GM23248 (cell line): ENCODE data around the gene CCL28. TPM values are rescaled to one million over a fixed set of nuclear protein-coding genes. Genes with fewer than 3 reads are reported as not detected.

Experiments used
- DNase-seq: peaks from one replicate; pipeline ENCODE4 v3.0.0-alpha.2; 2015
- H2AFZ ChIP-seq: fragments of 200-600 bp; sonication (generic); 2 replicates; pipeline ENCODE4 v1.6.1; 2016; ENCODE audit warnings: antibody characterized with exemption
- H3F3A ChIP-seq: fragments of 200-600 bp; sonication (generic); 2 replicates; pipeline ENCODE4 v1.6.1; 2016; ENCODE audit warnings: mild to moderate bottlenecking, antibody characterized with exemption, mixed run types; ENCODE audit not compliant: insufficient read depth
- H3K27ac ChIP-seq: fragments of 200-600 bp; sonication (generic); 2 replicates; pipeline ENCODE4 v1.5.1; 2016; ENCODE audit warnings: mild to moderate bottlenecking
- H3K27me3 ChIP-seq: fragments of 200-600 bp; sonication (generic); replicated peaks from 2 replicates; pipeline ENCODE4 v1.6.1; 2016; ENCODE audit warnings: mild to moderate bottlenecking; ENCODE audit not compliant: insufficient read depth
- H3K36me3 ChIP-seq: fragments of 200-600 bp; sonication (generic); 2 replicates; pipeline ENCODE4 v1.6.1; 2016; ENCODE audit warnings: low read depth, mild to moderate bottlenecking
- H3K4me1 ChIP-seq: fragments of 200-600 bp; sonication (generic); 2 replicates; pipeline ENCODE4 v1.6.1; 2016; ENCODE audit warnings: mild to moderate bottlenecking; ENCODE audit not compliant: insufficient read depth
- H3K4me2 ChIP-seq: fragments of 200-600 bp; sonication (generic); one replicate; pipeline ENCODE4 v1.6.1; 2016; ENCODE audit warnings: mild to moderate bottlenecking; ENCODE audit not compliant: unreplicated experiment
- H3K4me3 ChIP-seq: fragments of 200-600 bp; sonication (generic); 2 replicates; pipeline ENCODE4 v1.5.1; 2016; ENCODE audit warnings: mild to moderate bottlenecking
- H3K79me2 ChIP-seq: fragments of 200-600 bp; sonication (generic); 2 replicates; pipeline ENCODE4 v1.6.1; 2016; ENCODE audit warnings: mild to moderate bottlenecking; ENCODE audit not compliant: insufficient read depth
- H3K9ac ChIP-seq: fragments of 200-600 bp; sonication (generic); 2 replicates; pipeline ENCODE4 v1.6.1; 2016; ENCODE audit warnings: mild to moderate bottlenecking
- H3K9me2 ChIP-seq: fragments of 200-600 bp; sonication (generic); 2 replicates; pipeline ENCODE4 v1.6.1; 2016; ENCODE audit warnings: mixed run types, mild to moderate bottlenecking, moderate library complexity; ENCODE audit not compliant: insufficient read depth
- H3K9me3 ChIP-seq: fragments of 200-600 bp; sonication (generic); one replicate; pipeline ENCODE4 v1.6.1; 2017; ENCODE audit warnings: low read depth
- H4K20me1 ChIP-seq: fragments of 200-600 bp; sonication (generic); 2 replicates; pipeline ENCODE4 v1.6.0; 2016; ENCODE audit not compliant: insufficient read depth
- EZH2 ChIP-seq: fragments of 200-600 bp; sonication (generic); IDR thresholded peaks from 2 replicates; pipeline ENCODE4 v1.6.1; 2018; ENCODE audit warnings: antibody characterized with exemption, mild to moderate bottlenecking; ENCODE audit not compliant: insufficient read depth, poor library complexity, severe bottlenecking
- EZH2phosphoT487 ChIP-seq: fragments of 200-600 bp; sonication (generic); IDR thresholded peaks from 2 replicates; pipeline ENCODE4 v1.6.1; 2018; ENCODE audit warnings: antibody characterized with exemption, moderate library complexity, mild to moderate bottlenecking, low read depth; ENCODE audit not compliant: insufficient read depth
- WGBS, 2 experiments: methylation state at CpG; one replicate each; pipeline ENCODE4 v1.1.6; 2015 to 2017; ENCODE audit warnings: low lambda C conversion rate in 2 of 2, low coverage in 1 of 2; ENCODE audit errors: missing lambda C conversion rate in 2 of 2; 5-methylcytosine and 5-hydroxymethylcytosine counted together
- in situ Hi-C: fragments of 300-500 bp; cut with MboI; formaldehyde crosslinking; loops from 2 replicates; pipeline ENCODE4 v1.15.0; 2020
- polyA plus RNA-seq: library from polyadenylated mRNA; unstranded; fragments of >200 nt; fragmentation: Nextera tagmentation; extraction: Ambion mirVana; gene quantifications from 2 replicates; pipeline ENCODE4 v1.2.1, GENCODE V29; 2016
- total RNA-seq: library from RNA; depleted of rRNA; stranded (reverse); fragments of >200 nt; shearing (Covaris generic); gene quantifications from 2 replicates; pipeline ENCODE4 v1.2.3, GENCODE V29; 2014

Gene CCL28
- total and polyA plus RNA-seq, 2 experiments from 2014 or later: 1.3 to 1.4 TPM

- Histone ChIP-seq H3K27ac (no peak overlapping the region), H3K27me3 (no peaks in the 10 kb centered on the region), H2AFZ (no peak overlapping the region), H3K36me3 (no peaks in the 10 kb centered on the region), H3K9ac (no peak overlapping the region), H3K79me2 (no peaks in the 10 kb centered on the region), H3K4me3 (no peak overlapping the region), H3K4me2 (no peak overlapping the region), H3F3A (peaks cover 10% of the 10 kb centered on the region), H4K20me1 (no peaks in the 10 kb centered on the region), H3K4me1 (peaks cover 10% of the 10 kb centered on the region), H3K9me2 (no peaks in the 10 kb centered on the region), H3K9me3 (no peaks in the 10 kb centered on the region)
- no peak for DNase-seq
- TF ChIP-seq EZH2phosphoT487 (no peak), EZH2 (no peak)
- WGBS, 2 experiments: 78 to 80% methylated on average over 4 of the region's 4 CpGs
- in situ Hi-C loops: no loop called here
Observed at GRCh38 chr5:43433382-43433781, 21.2 kb upstream of the CCL28 start.

- no peaks in the 10 kb centered on the region for H3K9me3 ChIP-seq
- no peaks in the 10 kb centered on the region for H3K27me3 ChIP-seq
- peak; percentile 50 for DNase-seq
- no peak overlapping the region for H3K27ac ChIP-seq
- TF ChIP-seq EZH2 (no peak), EZH2phosphoT487 (no peak)
- 42 to 50% methylated on average over 3 of the region's 3 CpGs for WGBS, 2 experiments
- no peak overlapping the region for H3K4me3 ChIP-seq
- no peaks in the 10 kb centered on the region for H3K9me2 ChIP-seq
- H3K36me3 ChIP-seq: no peaks in the 10 kb centered on the region
- in situ Hi-C loops: no loop called here
- H3K79me2 ChIP-seq: no peaks in the 10 kb centered on the region
- H2AFZ ChIP-seq: no peak overlapping the region
- no peaks in the 10 kb centered on the region for H4K20me1 ChIP-seq
- no peak overlapping the region for H3K9ac ChIP-seq
- H3K4me1 ChIP-seq: peaks cover 14% of the 10 kb centered on the region
- peak overlapping the region; percentile 34 for H3K4me2 ChIP-seq
- peaks cover 17% of the 10 kb centered on the region for H3F3A ChIP-seq
Observed at GRCh38 chr5:43432486-43433375, 20.5 kb upstream of the CCL28 start.

GRCh38 chr5:43429706-43430105 lies 17.5 kb upstream of the CCL28 start:
- Histone ChIP-seq H3K9ac (no peak overlapping the region), H3K79me2 (no peaks in the 10 kb centered on the region), H3K9me2 (no peaks in the 10 kb centered on the region), H3K4me2 (no peak overlapping the region), H3K27ac (no peak overlapping the region), H3K4me3 (no peak overlapping the region), H3K9me3 (no peaks in the 10 kb centered on the region), H3F3A (peaks cover 38% of the 10 kb centered on the region), H3K4me1 (peaks cover 25% of the 10 kb centered on the region), H2AFZ (no peak overlapping the region), H3K36me3 (no peaks in the 10 kb centered on the region), H3K27me3 (no peaks in the 10 kb centered on the region), H4K20me1 (no peaks in the 10 kb centered on the region)
- TF ChIP-seq EZH2phosphoT487 (no peak), EZH2 (no peak)
- DNase-seq: no peak
- in situ Hi-C loops: no loop called here
- WGBS, 2 experiments: 90 to 91% methylated on average over 2 of the region's 2 CpGs

- H3K9me3 ChIP-seq: no peaks in the 10 kb centered on the region
- no peaks in the 10 kb centered on the region for H3K9me2 ChIP-seq
- in situ Hi-C loops: no loop called here
- peaks cover 38% of the 10 kb centered on the region for H3F3A ChIP-seq
- H3K79me2 ChIP-seq: no peaks in the 10 kb centered on the region
- DNase-seq: no peak
- no peak overlapping the region for H3K9ac ChIP-seq
- no peaks in the 10 kb centered on the region for H3K36me3 ChIP-seq
- H3K4me2 ChIP-seq: no peak overlapping the region
- TF ChIP-seq EZH2: no peak
- no peak for TF ChIP-seq EZH2phosphoT487
- no peak overlapping the region for H2AFZ ChIP-seq
- H3K4me3 ChIP-seq: no peak overlapping the region
- WGBS, 2 experiments: 92 to 94% methylated on average over 7 of the region's 7 CpGs
- no peaks in the 10 kb centered on the region for H4K20me1 ChIP-seq
- H3K4me1 ChIP-seq: peaks cover 25% of the 10 kb centered on the region
- no peaks in the 10 kb centered on the region for H3K27me3 ChIP-seq
- H3K27ac ChIP-seq: no peak overlapping the region
Observed at GRCh38 chr5:43429016-43429415, 16.8 kb upstream of the CCL28 start.
